ENCODE measurements around the gene MIPEP.
"Not testable (repeated sequence)": the region's sequence is repeated elsewhere in the genome, so short reads cannot be mapped to it uniquely, and the experiment has no call there.

- not testable (repeated sequence) for TF ChIP-seq CTCF (conservative IDR thresholded peaks at IDR 0.05); EZH2 (IDR thresholded peaks at IDR 0.05; ENCODE audit: low read depth)
Measured at GRCh38 chr13:23746141-23746540, 143.1 kb downstream of the MIPEP start.

All from PC-9 (cell line).